ENCODE measurements around the gene HOXB13.

Gene HOXB13

GRCh38 chr17:48690655-48691054 is 37.9 kb downstream of the HOXB13 start:
- DNase-seq (ENCODE audit: low read depth, low spot score): no peak
- TF ChIP-seq SUZ12 (IDR thresholded peaks at IDR 0.05; ENCODE audit: extremely low read depth, insufficient read depth, insufficient read length): no peak
- TF ChIP-seq YY1 (IDR thresholded peaks at IDR 0.05; ENCODE audit: insufficient read depth, insufficient read length): no peak
- TF ChIP-seq ZNF274 (IDR thresholded peaks at IDR 0.05; ENCODE audit: low read depth, low read length): no peak
- 0 out of 2 replicates have a peak, but pooled peaks cover 4% of the 10 kb centered on the region for H3K9me3 ChIP-seq (ENCODE audit: insufficient read depth, low read length)
- no peaks in the 10 kb centered on the region for H3K36me3 ChIP-seq (ENCODE audit: insufficient read depth, insufficient read length, low read length)
- H3K27me3 ChIP-seq (ENCODE audit: insufficient read depth, insufficient read length): no peaks in the 10 kb centered on the region
- H3K4me1 ChIP-seq (ENCODE audit: insufficient read depth, insufficient read length): no peaks in the 10 kb centered on the region
- H3K4me3 ChIP-seq (ENCODE audit: insufficient read length, low read depth): no peak overlapping the region
- H3K9ac ChIP-seq (ENCODE audit: insufficient read length, low read depth): no peak overlapping the region

- no peak for TF ChIP-seq ZNF274 (IDR thresholded peaks at IDR 0.05; ENCODE audit: low read depth, low read length)
- Histone ChIP-seq H3K9ac (ENCODE audit: insufficient read length, low read depth) (no peak overlapping the region), H3K27me3 (ENCODE audit: insufficient read depth, insufficient read length) (peaks cover 20% of the 10 kb centered on the region), H3K36me3 (ENCODE audit: insufficient read depth, insufficient read length, low read length) (no peaks in the 10 kb centered on the region), H3K4me1 (ENCODE audit: insufficient read depth, insufficient read length) (no peaks in the 10 kb centered on the region), H3K9me3 (ENCODE audit: insufficient read depth, low read length) (no peaks in the 10 kb centered on the region), H3K4me3 (ENCODE audit: insufficient read length, low read depth) (no peak overlapping the region)
- no peak for DNase-seq (ENCODE audit: low read depth, low spot score)
Measured at GRCh38 chr17:48681609-48682008, 46.9 kb downstream of the HOXB13 start.

GRCh38 chr17:48679385-48680096 is 49.0 kb downstream of the HOXB13 start:
- H3K4me3 ChIP-seq (ENCODE audit: insufficient read length, low read depth): no peak overlapping the region
- H3K9ac ChIP-seq (ENCODE audit: insufficient read length, low read depth): no peak overlapping the region
- TF ChIP-seq YY1 (IDR thresholded peaks at IDR 0.05; ENCODE audit: insufficient read depth, insufficient read length) (no peak), ZNF274 (IDR thresholded peaks at IDR 0.05; ENCODE audit: low read depth, low read length) (no peak), SUZ12 (IDR thresholded peaks at IDR 0.05; ENCODE audit: extremely low read depth, insufficient read depth, insufficient read length) (no peak)
- DNase-seq (ENCODE audit: low read depth, low spot score): no peak
- no peaks in the 10 kb centered on the region for H3K9me3 ChIP-seq (ENCODE audit: insufficient read depth, low read length)
- peaks cover 24% of the 10 kb centered on the region for H3K27me3 ChIP-seq (ENCODE audit: insufficient read depth, insufficient read length)
- no peaks in the 10 kb centered on the region for H3K36me3 ChIP-seq (ENCODE audit: insufficient read depth, insufficient read length, low read length)
- H3K4me1 ChIP-seq (ENCODE audit: insufficient read depth, insufficient read length): no peaks in the 10 kb centered on the region

- peak; percentile 48 for DNase-seq (ENCODE audit: low read depth, low spot score)
- no peaks in the 10 kb centered on the region for H3K4me1 ChIP-seq (ENCODE audit: insufficient read depth, insufficient read length)
- no peaks in the 10 kb centered on the region for H3K36me3 ChIP-seq (ENCODE audit: insufficient read depth, insufficient read length, low read length)
- TF ChIP-seq YY1 (IDR thresholded peaks at IDR 0.05; ENCODE audit: insufficient read depth, insufficient read length) (no peak), ZNF274 (IDR thresholded peaks at IDR 0.05; ENCODE audit: low read depth, low read length) (no peak), SUZ12 (IDR thresholded peaks at IDR 0.05; ENCODE audit: extremely low read depth, insufficient read depth, insufficient read length) (no peak)
- H3K9ac ChIP-seq (ENCODE audit: insufficient read length, low read depth): peak overlapping the region; percentile 79
- no peaks in the 10 kb centered on the region for H3K9me3 ChIP-seq (ENCODE audit: insufficient read depth, low read length)
- H3K4me3 ChIP-seq (ENCODE audit: insufficient read length, low read depth): peak overlapping the region; percentile 51
- peaks cover 24% of the 10 kb centered on the region for H3K27me3 ChIP-seq (ENCODE audit: insufficient read depth, insufficient read length)
Measured at GRCh38 chr17:48678141-48678971, 50.2 kb downstream of the HOXB13 start.

GRCh38 chr17:48676963-48677558 is 51.5 kb downstream of the HOXB13 start:
- DNase-seq (ENCODE audit: low read depth, low spot score): no peak
- Histone ChIP-seq H3K36me3 (ENCODE audit: insufficient read depth, insufficient read length, low read length) (no peaks in the 10 kb centered on the region), H3K4me1 (ENCODE audit: insufficient read depth, insufficient read length) (no peaks in the 10 kb centered on the region), H3K9ac (ENCODE audit: insufficient read length, low read depth) (no peak overlapping the region), H3K4me3 (ENCODE audit: insufficient read length, low read depth) (no peak overlapping the region), H3K27me3 (ENCODE audit: insufficient read depth, insufficient read length) (peaks cover 24% of the 10 kb centered on the region), H3K9me3 (ENCODE audit: insufficient read depth, low read length) (no peaks in the 10 kb centered on the region)
- TF ChIP-seq YY1 (IDR thresholded peaks at IDR 0.05; ENCODE audit: insufficient read depth, insufficient read length) (no peak), SUZ12 (IDR thresholded peaks at IDR 0.05; ENCODE audit: extremely low read depth, insufficient read depth, insufficient read length) (no peak), ZNF274 (IDR thresholded peaks at IDR 0.05; ENCODE audit: low read depth, low read length) (no peak)

Data from NT2/D1 (cell line).